Lower leg skin (tissue), 4 donors: ENCODE data around the gene ZNF335. TPM values are rescaled to one million over a fixed set of nuclear protein-coding genes. Genes with fewer than 3 reads are reported as not detected.

ENCODE experiments used
- DNase-seq, 2 donors: peaks; one replicate each; pipeline ENCODE4 v3.0.0-alpha.2; 2019; ENCODE audit warnings: low spot score in 2 of 2
- H3K4me3 ChIP-seq: fragments of 200-600 bp; sonication (generic); 2 replicates; pipeline ENCODE4 v1.5.1; 2017; ENCODE audit warnings: mild to moderate bottlenecking, low read depth; ENCODE audit not compliant: poor library complexity, severe bottlenecking
- POLR2A ChIP-seq, 2 donors: fragments of 450-650 bp; IDR thresholded peaks; one replicate each; pipeline ENCODE4 v1.6.1; 2016 to 2017; ENCODE audit warnings: antibody characterized with exemption in 2 of 2, mild to moderate bottlenecking in 1 of 2, moderate library complexity in 1 of 2
- WGBS, 2 donors: methylation state at CpG; one replicate each; pipeline ENCODE4 v1.1.5; 2018; 5-methylcytosine and 5-hydroxymethylcytosine counted together
- intact Hi-C: fragments of 100-400 bp; cut with DNase I; formaldehyde crosslinking; loops from one replicate; pipeline ENCODE4 v1.15.0; 2023; ENCODE audit warnings: low total_unique reads
- total RNA-seq, 4 donors: library from RNA; depleted of rRNA; stranded (reverse); fragments of >200 nt; gene quantifications; one replicate each; pipeline ENCODE4 v1.1.0, GENCODE V29; 2016
- TF ChIP-seq, protein P1 (sequence below), 3 donors: fragments of 450-650 bp; IDR thresholded peaks; one replicate each; pipeline ENCODE4 v1.5.1; 2016; ENCODE audit warnings: antibody characterized with exemption in 3 of 3, mild to moderate bottlenecking in 3 of 3, moderate library complexity in 2 of 3

The ZNF335 gene, protein sequence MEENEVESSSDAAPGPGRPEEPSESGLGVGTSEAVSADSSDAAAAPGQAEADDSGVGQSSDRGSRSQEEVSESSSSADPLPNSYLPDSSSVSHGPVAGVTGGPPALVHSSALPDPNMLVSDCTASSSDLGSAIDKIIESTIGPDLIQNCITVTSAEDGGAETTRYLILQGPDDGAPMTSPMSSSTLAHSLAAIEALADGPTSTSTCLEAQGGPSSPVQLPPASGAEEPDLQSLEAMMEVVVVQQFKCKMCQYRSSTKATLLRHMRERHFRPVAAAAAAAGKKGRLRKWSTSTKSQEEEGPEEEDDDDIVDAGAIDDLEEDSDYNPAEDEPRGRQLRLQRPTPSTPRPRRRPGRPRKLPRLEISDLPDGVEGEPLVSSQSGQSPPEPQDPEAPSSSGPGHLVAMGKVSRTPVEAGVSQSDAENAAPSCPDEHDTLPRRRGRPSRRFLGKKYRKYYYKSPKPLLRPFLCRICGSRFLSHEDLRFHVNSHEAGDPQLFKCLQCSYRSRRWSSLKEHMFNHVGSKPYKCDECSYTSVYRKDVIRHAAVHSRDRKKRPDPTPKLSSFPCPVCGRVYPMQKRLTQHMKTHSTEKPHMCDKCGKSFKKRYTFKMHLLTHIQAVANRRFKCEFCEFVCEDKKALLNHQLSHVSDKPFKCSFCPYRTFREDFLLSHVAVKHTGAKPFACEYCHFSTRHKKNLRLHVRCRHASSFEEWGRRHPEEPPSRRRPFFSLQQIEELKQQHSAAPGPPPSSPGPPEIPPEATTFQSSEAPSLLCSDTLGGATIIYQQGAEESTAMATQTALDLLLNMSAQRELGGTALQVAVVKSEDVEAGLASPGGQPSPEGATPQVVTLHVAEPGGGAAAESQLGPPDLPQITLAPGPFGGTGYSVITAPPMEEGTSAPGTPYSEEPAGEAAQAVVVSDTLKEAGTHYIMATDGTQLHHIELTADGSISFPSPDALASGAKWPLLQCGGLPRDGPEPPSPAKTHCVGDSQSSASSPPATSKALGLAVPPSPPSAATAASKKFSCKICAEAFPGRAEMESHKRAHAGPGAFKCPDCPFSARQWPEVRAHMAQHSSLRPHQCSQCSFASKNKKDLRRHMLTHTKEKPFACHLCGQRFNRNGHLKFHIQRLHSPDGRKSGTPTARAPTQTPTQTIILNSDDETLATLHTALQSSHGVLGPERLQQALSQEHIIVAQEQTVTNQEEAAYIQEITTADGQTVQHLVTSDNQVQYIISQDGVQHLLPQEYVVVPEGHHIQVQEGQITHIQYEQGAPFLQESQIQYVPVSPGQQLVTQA (N-terminal part only)
- total RNA-seq = 10 to 100 TPM; 21.6 to 38.6 (median 30.7) TPM

DNA sequence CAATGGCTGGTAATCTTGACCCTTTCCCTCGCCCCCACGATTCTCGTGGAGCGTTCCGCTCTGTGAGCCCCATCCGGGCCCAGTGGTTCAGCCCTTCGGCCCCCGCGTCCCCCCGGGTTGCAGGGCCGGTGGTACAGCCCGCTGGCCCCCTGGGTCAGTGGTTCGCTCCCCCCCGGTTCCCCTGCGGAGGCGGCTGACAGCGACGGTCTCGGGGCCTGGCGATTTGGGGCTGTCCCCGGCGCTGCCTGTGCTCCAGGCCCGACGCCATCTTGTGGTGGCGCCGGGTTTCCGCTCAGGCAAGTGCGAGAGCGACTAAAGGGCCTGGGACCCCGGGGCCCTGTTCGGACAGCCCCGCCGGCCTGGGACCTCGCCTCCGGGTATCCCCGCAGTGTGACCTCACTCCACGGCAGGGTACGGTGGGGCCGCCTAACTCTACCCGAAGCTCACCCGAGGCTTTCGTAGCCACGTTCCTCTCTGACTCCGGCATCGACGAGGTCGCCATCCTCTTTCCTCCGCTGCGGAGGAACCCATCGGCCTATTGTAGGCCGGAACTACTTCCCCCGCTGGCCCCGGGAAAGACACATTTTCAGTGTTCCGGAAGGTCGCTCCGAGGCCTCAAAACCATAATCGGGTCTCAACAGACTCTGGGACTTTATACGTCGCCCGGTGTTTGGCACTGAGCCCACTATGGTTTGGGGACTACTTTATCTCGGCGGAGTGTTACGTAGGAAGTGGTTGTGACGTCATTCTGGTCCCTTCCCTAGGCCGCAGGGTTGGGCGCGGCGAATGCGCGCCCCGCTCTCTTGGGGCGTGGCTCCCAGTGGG lies at the start of gene ZNF335:
Gene ZNF335, minus strand, starts transcription at position 529 of the 825 bp plus-strand sequence. CDS start 793 bp downstream, outside the sequence.
- peak within 1 kb of the TSS; percentile 77 for H3K4me3 ChIP-seq
- intact Hi-C loops = no loop called here
- TF ChIP-seq POLR2A (IDR thresholded peaks at IDR 0.05) = peak in 1 of 2 donors; percentile 22
- TF ChIP-seq, protein P1, sequence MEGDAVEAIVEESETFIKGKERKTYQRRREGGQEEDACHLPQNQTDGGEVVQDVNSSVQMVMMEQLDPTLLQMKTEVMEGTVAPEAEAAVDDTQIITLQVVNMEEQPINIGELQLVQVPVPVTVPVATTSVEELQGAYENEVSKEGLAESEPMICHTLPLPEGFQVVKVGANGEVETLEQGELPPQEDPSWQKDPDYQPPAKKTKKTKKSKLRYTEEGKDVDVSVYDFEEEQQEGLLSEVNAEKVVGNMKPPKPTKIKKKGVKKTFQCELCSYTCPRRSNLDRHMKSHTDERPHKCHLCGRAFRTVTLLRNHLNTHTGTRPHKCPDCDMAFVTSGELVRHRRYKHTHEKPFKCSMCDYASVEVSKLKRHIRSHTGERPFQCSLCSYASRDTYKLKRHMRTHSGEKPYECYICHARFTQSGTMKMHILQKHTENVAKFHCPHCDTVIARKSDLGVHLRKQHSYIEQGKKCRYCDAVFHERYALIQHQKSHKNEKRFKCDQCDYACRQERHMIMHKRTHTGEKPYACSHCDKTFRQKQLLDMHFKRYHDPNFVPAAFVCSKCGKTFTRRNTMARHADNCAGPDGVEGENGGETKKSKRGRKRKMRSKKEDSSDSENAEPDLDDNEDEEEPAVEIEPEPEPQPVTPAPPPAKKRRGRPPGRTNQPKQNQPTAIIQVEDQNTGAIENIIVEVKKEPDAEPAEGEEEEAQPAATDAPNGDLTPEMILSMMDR (IDR thresholded peaks at IDR 0.05) = peak in 1 of 3 donors; percentile 43
- DNase-seq = peak; percentile 92 to 98
- 0% methylated on average over 37 to 61 of the region's 72 CpGs for WGBS, 2 donors

GRCh38 chr20:46020555-46020954 lies 48.6 kb upstream of the ZNF335 start:
- no peak for DNase-seq
- H3K4me3 ChIP-seq = no peak overlapping the region
- 67 to 85% methylated on average over 4 of the region's 4 CpGs for WGBS, 2 donors
- TF ChIP-seq POLR2A (IDR thresholded peaks at IDR 0.05) = no peak
- TF ChIP-seq, protein P1 (IDR thresholded peaks at IDR 0.05) = no peak
- intact Hi-C loops = loop anchor here (2.0 to 10.0 kb wide), 3 partner anchors 64 to 404 kb away; no protein-coding TSS in a partner anchor

GRCh38 chr20:46018611-46019010 lies 46.6 kb upstream of the ZNF335 start:
- 57 to 61% methylated on average over 6 of the region's 6 CpGs for WGBS, 2 donors
- no peak for TF ChIP-seq POLR2A (IDR thresholded peaks at IDR 0.05)
- TF ChIP-seq, protein P1 (IDR thresholded peaks at IDR 0.05) = no peak
- intact Hi-C loops = no loop called here
- DNase-seq = no peak
- H3K4me3 ChIP-seq = no peak overlapping the region

- no peak for DNase-seq
- TF ChIP-seq, protein P1 (IDR thresholded peaks at IDR 0.05) = no peak
- TF ChIP-seq POLR2A (IDR thresholded peaks at IDR 0.05) = no peak
- WGBS, 2 donors = 63 to 74% methylated on average over 4 of the region's 4 CpGs
- intact Hi-C loops = no loop called here
- H3K4me3 ChIP-seq = no peak overlapping the region
Observed at GRCh38 chr20:46018112-46018511, 46.1 kb upstream of the ZNF335 start.
